ENCODE results near the gene MAPK8IP3.

DNA sequence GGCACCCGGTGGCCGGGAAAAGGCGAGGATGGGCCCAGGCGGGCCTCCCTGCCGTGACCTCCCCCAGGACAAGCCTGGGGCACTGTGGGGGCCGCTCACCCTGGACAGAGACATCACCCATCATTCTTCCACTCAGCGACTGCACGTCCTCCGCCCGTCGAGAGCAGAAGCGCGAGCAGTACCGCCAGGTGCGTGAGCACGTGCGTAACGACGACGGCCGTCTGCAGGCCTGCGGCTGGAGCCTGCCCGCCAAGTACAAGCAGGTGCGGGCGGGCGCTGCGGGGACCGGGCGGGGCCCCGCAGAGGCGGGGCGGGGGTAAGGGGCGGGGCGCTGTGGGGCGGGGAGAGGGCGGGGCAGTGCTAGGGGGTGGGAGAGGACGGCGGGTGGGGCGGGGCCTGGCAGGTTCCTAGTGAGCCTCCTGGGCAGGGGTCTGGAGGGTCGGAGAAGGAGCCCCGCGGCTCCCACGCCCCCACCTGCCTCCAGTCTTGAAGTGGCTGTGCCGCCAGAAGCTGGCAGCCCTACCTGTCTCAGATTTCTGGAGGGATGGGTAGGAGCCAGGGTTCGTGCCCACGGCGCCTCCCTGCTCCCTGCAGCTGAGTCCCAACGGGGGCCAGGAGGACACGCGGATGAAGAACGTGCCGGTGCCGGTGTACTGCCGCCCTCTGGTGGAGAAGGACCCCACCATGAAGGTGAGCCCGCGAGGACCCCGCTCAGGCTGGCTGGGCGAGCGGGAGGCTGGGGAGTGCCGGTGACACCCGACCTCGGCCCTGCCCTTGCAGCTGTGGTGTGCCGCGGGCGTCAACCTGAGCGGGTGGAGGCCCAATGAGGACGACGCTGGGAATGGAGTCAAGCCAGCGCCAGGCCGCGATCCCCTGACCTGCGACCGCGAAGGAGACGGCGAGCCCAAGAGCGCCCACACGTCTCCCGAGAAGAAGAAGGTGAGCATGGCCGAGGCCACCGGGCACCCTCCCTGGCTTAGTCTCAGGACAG lies 57.8 kb downstream of the MAPK8IP3 start:
- TF ChIP-seq POLR2AphosphoS5 (IDR thresholded peaks at IDR 0.05) = no peak
- TF ChIP-seq, protein P1, sequence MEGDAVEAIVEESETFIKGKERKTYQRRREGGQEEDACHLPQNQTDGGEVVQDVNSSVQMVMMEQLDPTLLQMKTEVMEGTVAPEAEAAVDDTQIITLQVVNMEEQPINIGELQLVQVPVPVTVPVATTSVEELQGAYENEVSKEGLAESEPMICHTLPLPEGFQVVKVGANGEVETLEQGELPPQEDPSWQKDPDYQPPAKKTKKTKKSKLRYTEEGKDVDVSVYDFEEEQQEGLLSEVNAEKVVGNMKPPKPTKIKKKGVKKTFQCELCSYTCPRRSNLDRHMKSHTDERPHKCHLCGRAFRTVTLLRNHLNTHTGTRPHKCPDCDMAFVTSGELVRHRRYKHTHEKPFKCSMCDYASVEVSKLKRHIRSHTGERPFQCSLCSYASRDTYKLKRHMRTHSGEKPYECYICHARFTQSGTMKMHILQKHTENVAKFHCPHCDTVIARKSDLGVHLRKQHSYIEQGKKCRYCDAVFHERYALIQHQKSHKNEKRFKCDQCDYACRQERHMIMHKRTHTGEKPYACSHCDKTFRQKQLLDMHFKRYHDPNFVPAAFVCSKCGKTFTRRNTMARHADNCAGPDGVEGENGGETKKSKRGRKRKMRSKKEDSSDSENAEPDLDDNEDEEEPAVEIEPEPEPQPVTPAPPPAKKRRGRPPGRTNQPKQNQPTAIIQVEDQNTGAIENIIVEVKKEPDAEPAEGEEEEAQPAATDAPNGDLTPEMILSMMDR (IDR thresholded peaks at IDR 0.05) = peak in 1 of 2 donors; percentile 27
- TF ChIP-seq EP300 (IDR thresholded peaks at IDR 0.05) = no peak

Measured in suprapubic skin (tissue), 4 donors.